NCI-H2196 (cell line): ENCODE data around the gene FAM78A.
"Not testable (repeated sequence)": the region's sequence is repeated elsewhere in the genome, so short reads cannot be mapped to it uniquely, and the experiment has no call there.

Experiments used
- DNase-seq: peaks from one replicate; lab custom pipeline; 2025; ENCODE audit not compliant: unreplicated experiment; lab: John Stamatoyannopoulos, UW

The FAM78A gene

DNA sequence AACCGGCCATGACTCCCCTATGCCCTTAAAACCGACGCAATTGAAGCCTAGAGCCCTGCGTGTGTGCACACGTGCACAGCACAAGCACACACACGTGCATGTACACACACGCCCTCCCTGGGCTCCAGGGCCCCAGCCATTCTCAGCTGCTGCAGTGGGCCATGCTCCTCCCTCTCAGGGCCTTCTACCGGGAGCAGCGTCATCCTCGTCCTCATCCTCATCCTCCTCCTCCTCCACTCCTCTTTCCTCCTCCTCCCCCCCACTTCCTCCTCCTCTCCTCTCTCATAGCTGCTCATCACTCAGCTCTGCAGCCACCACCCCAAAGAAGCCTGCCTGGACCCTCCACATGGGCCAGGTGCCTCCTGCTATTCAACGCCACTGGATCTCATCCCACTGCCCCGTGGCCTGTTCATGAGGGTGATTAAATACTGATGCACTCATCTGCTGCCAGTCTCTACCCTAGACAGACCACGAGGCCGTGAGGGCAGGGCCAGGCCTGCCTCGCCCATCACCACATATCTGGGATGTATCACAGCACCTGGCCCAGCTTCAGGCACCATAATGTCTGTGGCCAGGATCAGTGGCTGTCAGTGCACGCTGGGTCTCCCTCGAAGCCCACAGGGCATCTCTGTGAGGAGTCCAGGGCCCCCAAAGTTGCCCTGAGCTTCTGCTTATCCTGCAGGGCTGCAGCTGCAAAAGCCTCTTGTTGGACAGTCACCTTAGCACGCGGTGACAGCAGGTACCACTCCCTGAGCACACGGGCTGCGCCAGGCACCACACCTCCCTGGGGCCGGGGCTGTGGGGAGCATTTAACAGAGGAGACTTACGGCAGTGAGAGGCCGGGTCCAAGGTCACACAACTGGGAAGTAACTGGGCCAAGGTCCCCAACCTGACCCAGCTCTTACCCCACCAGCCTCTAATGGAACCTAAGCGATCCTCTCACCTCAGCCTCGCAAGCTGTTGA is 9.8 kb downstream of the FAM78A start:
- no peak for DNase-seq

- DNase-seq: no peak
These were observed 12.1 kb downstream of the FAM78A start for GRCh38 chr9:131264231-131264630.

DNA sequence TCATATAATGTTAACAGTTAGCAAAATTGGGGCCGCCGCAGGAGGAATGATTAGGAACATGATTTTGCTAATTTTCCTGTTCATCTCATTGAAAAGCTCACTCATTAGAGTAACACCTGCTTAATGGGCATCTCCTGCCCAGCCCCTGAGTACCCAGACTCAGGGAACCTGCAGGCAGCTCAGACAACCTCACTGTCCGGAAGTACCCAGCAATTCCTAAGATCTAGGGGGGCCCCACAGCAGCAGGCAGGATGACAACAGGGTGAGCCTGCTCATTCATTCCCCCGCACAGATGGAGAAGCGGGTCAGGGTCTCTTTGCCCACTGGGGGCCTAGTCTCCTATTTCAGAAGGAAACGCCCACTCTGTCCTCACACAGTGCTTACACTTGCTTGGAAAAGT is 12.6 kb downstream of the FAM78A start:
- no peak for DNase-seq

DNA sequence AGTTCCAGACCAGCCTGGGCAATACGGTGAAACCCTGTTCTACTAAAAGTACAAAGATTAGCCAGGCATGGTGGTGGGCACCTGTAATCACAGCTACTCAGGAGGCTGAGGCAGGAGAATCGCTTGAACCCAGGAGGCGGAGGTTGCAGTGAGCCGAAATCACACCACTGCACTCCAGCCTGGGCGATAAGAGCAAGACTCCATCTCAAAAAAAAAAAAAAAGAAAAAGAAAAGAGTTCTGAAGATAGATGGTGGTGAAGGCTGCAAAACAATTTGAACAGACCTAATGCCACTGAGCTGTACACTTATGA is 13.3 kb downstream of the FAM78A start:
- DNase-seq: not testable (repeated sequence)

- DNase-seq: no peak
These were observed 13.8 kb downstream of the FAM78A start for GRCh38 chr9:131262327-131263032.

DNA sequence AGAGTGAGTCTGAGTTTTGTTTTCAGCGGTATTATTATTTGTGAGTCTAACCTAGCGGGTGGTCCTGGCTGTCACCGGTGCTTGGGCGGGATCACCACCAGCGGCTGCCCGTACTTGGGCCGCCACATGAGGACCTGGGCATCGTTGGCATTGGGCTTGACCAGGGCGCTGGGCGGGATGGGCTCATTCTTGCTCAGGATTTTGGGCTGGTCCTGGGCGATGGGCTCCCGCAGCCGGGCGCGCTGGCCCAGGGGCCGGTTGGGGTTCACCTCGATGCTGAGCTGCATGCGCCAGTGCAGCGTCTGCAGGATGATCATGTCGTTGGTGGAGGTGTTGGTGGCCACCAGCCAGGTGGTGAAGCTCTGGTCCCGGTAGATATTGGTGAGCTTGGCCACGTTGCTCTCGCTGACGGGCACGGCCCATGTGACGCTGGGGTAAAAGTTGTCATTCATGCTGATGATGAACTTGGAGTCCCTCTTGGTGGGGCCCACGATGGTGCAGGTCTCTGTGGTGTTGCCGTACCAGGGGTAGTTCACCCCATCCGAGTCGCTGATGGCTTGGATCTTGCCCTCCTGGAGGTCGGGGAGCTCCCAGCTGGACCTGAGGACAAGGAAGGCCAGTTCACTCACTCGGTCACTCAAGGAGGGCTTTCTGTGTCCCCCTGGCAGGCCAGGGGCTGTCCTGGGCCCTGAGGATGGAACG is 15.4 kb downstream of the FAM78A start:
- no peak for DNase-seq

- DNase-seq: no peak
These were observed 16.3 kb downstream of the FAM78A start for GRCh38 chr9:131259916-131260597.

- no peak for DNase-seq
These were observed 16.8 kb downstream of the FAM78A start for GRCh38 chr9:131259432-131259898.

- no peak for DNase-seq
These were observed 17.4 kb downstream of the FAM78A start for GRCh38 chr9:131258698-131259431.

DNA sequence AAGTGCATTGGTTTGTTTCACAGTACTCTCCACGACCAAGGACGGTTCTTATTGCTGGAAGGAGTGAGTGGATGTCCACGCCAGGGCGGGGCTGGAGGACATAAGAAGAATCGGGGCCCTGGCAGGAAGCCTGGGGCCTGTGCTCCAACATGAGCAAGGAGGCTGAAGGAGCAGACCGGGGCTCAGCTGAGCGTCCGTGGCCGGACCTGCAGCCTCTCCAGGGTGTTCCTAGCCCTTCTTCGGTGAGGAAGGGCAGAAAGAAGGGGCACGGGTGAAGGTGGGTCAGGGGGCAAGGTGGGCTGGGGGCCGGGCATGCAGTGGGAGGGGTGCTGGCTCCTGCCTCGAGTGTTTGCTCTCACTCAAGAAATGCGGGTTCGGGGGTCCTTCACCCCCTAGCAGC is 18.1 kb downstream of the FAM78A start:
- DNase-seq: no peak

- no peak for DNase-seq
These were observed 18.9 kb downstream of the FAM78A start for GRCh38 chr9:131257266-131258025.

DNA sequence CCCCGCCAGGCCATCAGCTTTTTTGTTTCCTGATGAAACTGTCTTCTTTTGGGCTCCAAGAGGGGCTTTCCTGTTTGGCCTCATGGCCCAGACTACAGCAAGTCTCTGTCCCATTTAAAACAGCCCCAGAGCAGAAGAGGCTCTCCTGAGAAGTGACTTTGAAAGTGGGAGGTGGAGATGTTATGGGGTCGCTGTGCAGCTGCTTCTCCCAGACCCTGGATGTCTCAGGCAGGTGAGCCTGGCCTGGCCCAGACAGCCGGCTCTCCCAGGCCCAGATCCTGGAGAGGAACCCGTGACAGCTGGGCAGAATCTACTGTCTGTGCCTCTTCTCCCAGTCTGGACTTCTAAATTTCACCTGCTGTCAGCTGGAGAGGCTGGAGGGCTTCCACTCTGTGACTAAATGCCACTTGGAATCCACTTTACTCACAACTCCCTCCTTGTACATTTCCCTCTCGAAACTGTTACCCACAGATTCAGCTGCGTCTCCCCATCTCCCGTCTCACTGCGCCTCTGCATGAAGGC is 20.6 kb downstream of the FAM78A start:
- DNase-seq: no peak

- DNase-seq: no peak
These were observed 21.7 kb downstream of the FAM78A start for GRCh38 chr9:131254626-131255025.

DNA sequence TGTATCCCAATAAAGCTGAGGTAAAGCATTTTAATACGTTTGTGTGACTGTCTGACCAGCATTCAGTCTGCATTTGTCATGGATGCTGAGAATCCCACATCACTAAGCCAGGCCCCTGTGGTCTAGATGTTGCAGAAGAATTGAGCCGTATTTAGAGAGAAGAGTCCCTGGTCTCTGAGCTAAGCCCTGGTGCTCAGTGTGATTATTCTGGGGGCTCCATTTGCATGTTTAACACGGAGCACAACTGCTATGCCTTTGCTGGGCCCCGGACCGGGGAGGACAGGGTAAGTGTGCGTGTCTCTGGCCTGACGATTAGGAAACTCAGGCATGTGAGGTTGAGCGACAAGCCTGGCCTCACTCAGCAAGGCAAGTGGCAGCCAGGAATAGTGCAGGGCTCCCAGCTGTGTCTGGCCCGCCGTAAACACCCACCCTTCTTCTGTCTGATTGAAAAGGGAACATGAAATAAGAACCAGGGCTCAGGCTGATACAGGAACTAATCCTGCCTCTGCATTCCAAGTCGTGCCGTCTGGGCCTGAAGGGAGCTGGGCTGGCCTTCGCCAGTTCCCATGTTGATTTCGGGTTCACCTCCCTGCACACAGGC is 22.3 kb downstream of the FAM78A start:
- no peak for DNase-seq

- no peak for DNase-seq
These were observed 24.2 kb downstream of the FAM78A start for GRCh38 chr9:131252120-131252519.

GRCh38 chr9:131246618-131247017 is 29.7 kb downstream of the FAM78A start:
- DNase-seq: no peak

DNA sequence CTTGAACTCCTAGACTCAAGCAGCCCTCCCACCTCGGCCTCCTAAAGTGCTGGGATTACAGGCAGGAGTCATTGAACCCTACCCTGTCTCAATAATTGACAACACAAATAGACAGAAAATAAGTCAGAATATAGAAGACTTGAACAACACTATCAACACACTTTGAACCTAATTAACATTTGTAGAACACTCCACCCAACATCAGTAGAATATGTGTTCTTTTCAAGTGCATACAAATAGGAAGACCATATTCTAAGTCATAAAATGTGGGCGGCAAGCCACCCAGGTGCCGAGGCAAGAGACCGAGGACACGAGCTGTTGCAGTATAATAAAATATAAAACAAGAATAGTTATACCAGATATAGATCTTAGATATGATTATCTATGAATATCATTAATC is 32.0 kb downstream of the FAM78A start:
- not testable (repeated sequence) for DNase-seq

DNA sequence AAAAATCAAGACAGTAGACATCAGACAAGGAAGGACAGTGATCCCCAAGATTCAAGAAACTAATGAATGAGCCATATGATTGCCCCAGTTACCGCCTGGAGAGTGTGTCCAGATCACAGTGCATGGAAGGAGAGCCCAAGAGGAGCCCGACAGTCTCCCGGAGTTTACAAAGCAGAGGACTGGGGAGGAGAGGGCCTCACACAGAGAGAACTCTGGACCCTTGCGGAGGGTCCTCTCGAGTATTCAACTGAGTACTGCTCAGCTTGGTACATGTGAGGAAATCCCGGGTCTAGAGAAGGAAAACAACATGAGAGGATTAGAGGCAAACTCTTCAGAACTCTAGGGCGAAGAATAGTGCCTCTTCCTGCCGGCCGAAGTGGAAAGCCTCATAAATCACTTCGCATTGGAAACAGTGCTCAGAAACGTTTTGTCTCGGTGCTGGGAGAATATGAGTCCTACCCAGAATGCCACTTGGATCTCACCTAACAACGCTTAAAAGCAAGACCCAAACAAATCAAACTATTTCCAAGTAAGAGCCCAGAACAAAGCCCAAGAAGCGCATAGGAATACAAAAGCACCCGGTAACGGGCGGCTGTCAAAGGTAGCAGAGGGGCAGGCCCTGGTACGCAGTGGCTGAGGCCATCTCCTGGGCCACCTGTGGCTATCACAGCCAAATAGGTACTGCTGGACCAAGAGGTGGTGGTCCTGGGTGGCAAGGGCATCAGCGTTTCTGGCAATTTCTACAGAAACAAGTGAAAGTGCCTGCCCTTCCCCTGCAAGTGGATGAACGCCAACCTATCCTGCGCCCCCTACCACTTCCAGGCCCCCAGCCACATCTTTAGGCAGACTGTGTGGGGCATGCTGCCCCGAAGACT is 36.0 kb downstream of the FAM78A start:
- no peak for DNase-seq
